Liver (tissue), 9 donors: Measurements from ENCODE around the gene EML6. TPM values are rescaled to one million over a fixed set of nuclear protein-coding genes. Genes with fewer than 3 reads are reported as not detected.

Experiments used
- DNase-seq: peaks from one replicate; pipeline ENCODE4 v3.0.0-alpha.2; 2017; ENCODE audit warnings: low spot score
- H3K27ac ChIP-seq, 2 donors: one replicate each; pipeline ENCODE4 v1.7.0; 2013; ENCODE audit warnings: inconsistent platforms in 2 of 2, low read length in 2 of 2, control low read depth in 1 of 2, low read depth in 1 of 2, mild to moderate bottlenecking in 1 of 2
- H3K27me3 ChIP-seq, 4 donors: one replicate each; pipeline versions ENCODE4 v1.6.1 to v1.7.0; 2013; ENCODE audit warnings: low read length in 3 of 4, inconsistent platforms in 1 of 4, mild to moderate bottlenecking in 1 of 4, moderate library complexity in 1 of 4; ENCODE audit not compliant: control insufficient read depth in 4 of 4, insufficient read depth in 4 of 4
- H3K36me3 ChIP-seq, 4 donors: one replicate each; pipeline versions ENCODE4 v1.6.1 to v1.7.0; 2013; ENCODE audit warnings: low read length in 3 of 4, mild to moderate bottlenecking in 3 of 4, low read depth in 1 of 4, moderate library complexity in 1 of 4; ENCODE audit not compliant: control insufficient read depth in 4 of 4, insufficient read depth in 3 of 4
- H3K4me1 ChIP-seq, 4 donors: one replicate each; pipeline versions ENCODE4 v1.6.1 to v1.7.0; 2013; ENCODE audit warnings: low read length in 3 of 4, mild to moderate bottlenecking in 3 of 4, moderate library complexity in 1 of 4; ENCODE audit not compliant: control insufficient read depth in 4 of 4, insufficient read depth in 4 of 4
- H3K4me3 ChIP-seq, 3 donors: one replicate each; pipeline versions ENCODE4 v1.6.1 to v1.7.0; 2013; ENCODE audit warnings: low read length in 3 of 3, control low read depth in 1 of 3, low read depth in 1 of 3, mild to moderate bottlenecking in 1 of 3
- H3K9ac ChIP-seq, 2 donors: one replicate each; pipeline ENCODE4 v1.7.0; 2013; ENCODE audit warnings: low read length in 2 of 2, mild to moderate bottlenecking in 2 of 2, moderate library complexity in 2 of 2, control low read depth in 1 of 2, low read depth in 1 of 2
- H3K9me3 ChIP-seq, 4 donors: one replicate each; pipeline versions ENCODE4 v1.6.1 to v1.7.0; 2013; ENCODE audit warnings: low read length in 3 of 4; ENCODE audit not compliant: control insufficient read depth in 4 of 4
- FOXA1 ChIP-seq: IDR thresholded peaks from 2 replicates; pipeline ENCODE4 v1.6.1; 2016; ENCODE audit warnings: antibody characterized with exemption
- FOXA2 ChIP-seq: IDR thresholded peaks from 2 replicates; pipeline ENCODE4 v1.6.1; 2016; ENCODE audit warnings: antibody characterized with exemption
- GABPA ChIP-seq, 2 donors: IDR thresholded peaks in 1 of 2; conservative IDR thresholded peaks in 1 of 2; 2 replicates each; pipeline ENCODE4 v1.6.1; 2016; ENCODE audit warnings: antibody characterized with exemption in 2 of 2, mild to moderate bottlenecking in 1 of 2, moderate library complexity in 1 of 2
- HNF4G ChIP-seq: IDR thresholded peaks from 2 replicates; pipeline ENCODE4 v1.6.1; 2016; ENCODE audit warnings: antibody characterized with exemption
- JUND ChIP-seq, 2 donors: IDR thresholded peaks; 2 replicates each; pipeline ENCODE4 v1.6.1; 2016; ENCODE audit warnings: antibody characterized with exemption in 2 of 2
- RAD21 ChIP-seq, 2 donors: IDR thresholded peaks; 2 replicates each; pipeline ENCODE4 v1.6.1; 2016; ENCODE audit warnings: antibody characterized with exemption in 2 of 2, mild to moderate bottlenecking in 2 of 2
- SP1 ChIP-seq: IDR thresholded peaks from 2 replicates; pipeline ENCODE4 v1.6.1; 2018; ENCODE audit warnings: antibody characterized with exemption, mild to moderate bottlenecking
- TAF1 ChIP-seq: conservative IDR thresholded peaks from 2 replicates; pipeline ENCODE4 v1.6.1; 2016; ENCODE audit warnings: antibody characterized with exemption, mild to moderate bottlenecking
- YY1 ChIP-seq: IDR thresholded peaks from 2 replicates; pipeline ENCODE4 v1.6.1; 2016; ENCODE audit warnings: antibody characterized with exemption, mild to moderate bottlenecking
- WGBS: extraction: QIAGEN DNeasy Blood & Tissue Kit; methylation state at CpG from one replicate; pipeline ENCODE4 v1.1.7; 2013; 5-methylcytosine and 5-hydroxymethylcytosine counted together
- polyA plus RNA-seq, 2 donors: library from polyadenylated mRNA; stranded (reverse) in 1 of 2; unstranded in 1 of 2; fragments of 200-250 nt in 1 of 2; fragments of >200 nt in 1 of 2; fragmentation: Nextera tagmentation in 1 of 2; extraction: Ambion mirVana in 1 of 2; gene quantifications; one replicate each; pipeline versions ENCODE4 v1.2.1 to v1.2.3, GENCODE V29; 2013 to 2015
- total RNA-seq, 2 donors: library from RNA; depleted of rRNA; stranded (reverse); fragments of >200 nt; gene quantifications; one replicate each; pipeline ENCODE4 v1.2.3, GENCODE V29; 2014
- TF ChIP-seq, protein P1 (sequence below): IDR thresholded peaks from 2 replicates; pipeline ENCODE4 v1.6.1; 2016; ENCODE audit warnings: antibody characterized with exemption
- TF ChIP-seq, protein P2 (sequence below): IDR thresholded peaks from 2 replicates; pipeline ENCODE4 v1.6.1; 2016; ENCODE audit warnings: antibody characterized with exemption, mild to moderate bottlenecking
- TF ChIP-seq, protein P3 (sequence below): IDR thresholded peaks from 2 replicates; pipeline ENCODE4 v1.6.1; 2016; ENCODE audit warnings: antibody characterized with exemption
- TF ChIP-seq, protein P4 (sequence below): fragments of 150-350 bp; IDR thresholded peaks from 2 replicates; pipeline ENCODE4 v1.5.1; 2017; ENCODE audit warnings: improper control_type of control experiment, low read depth, low read length; ENCODE audit not compliant: missing input control
- donor health status: healthy.
- donor health status: healthy.
- donor health status: healthy.
- donor health status: healthy.
- donor health status: healthy.

The EML6 gene
- total and polyA plus RNA-seq, 4 donors: 0.33 to 3.0 (median 1.4) TPM

DNA sequence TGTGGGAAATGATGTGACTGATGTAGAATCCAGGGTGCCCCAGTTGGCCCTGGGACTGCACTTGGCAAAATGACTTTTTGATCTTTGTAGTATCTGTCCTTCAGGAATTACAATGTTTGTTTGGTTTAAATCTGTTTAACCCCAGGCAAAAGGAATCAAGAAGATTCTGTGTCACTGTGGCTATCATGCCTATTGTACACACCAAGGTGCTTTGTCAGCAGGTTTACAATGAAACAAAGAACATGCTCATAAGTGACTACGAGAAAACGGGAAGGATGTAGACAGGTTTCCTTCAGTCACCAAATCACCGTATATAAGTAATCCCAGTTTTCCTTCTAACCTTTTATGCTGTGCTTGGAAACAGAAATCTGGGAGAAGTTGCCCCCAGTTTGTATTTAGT lies 217.3 kb downstream of the EML6 start:
- H3K27me3 ChIP-seq: no peaks in the 10 kb centered on the region
- WGBS: 56% methylated on average over 3 of the region's 3 CpGs
- H3K9ac ChIP-seq: no peak overlapping the region
- H3K4me3 ChIP-seq: no peak overlapping the region
- no peaks in the 10 kb centered on the region for H3K4me1 ChIP-seq
- H3K27ac ChIP-seq: no peak overlapping the region
- H3K9me3 ChIP-seq: peaks cover 0 to 4% (median 0%) of the 10 kb centered on the region in 4 donors
- TF ChIP-seq TAF1: no peak
- no peak for TF ChIP-seq HNF4G
- TF ChIP-seq RAD21 (IDR thresholded peaks at IDR 0.05): no peak
- no peak for DNase-seq
- no peaks in the 10 kb centered on the region for H3K36me3 ChIP-seq

DNA sequence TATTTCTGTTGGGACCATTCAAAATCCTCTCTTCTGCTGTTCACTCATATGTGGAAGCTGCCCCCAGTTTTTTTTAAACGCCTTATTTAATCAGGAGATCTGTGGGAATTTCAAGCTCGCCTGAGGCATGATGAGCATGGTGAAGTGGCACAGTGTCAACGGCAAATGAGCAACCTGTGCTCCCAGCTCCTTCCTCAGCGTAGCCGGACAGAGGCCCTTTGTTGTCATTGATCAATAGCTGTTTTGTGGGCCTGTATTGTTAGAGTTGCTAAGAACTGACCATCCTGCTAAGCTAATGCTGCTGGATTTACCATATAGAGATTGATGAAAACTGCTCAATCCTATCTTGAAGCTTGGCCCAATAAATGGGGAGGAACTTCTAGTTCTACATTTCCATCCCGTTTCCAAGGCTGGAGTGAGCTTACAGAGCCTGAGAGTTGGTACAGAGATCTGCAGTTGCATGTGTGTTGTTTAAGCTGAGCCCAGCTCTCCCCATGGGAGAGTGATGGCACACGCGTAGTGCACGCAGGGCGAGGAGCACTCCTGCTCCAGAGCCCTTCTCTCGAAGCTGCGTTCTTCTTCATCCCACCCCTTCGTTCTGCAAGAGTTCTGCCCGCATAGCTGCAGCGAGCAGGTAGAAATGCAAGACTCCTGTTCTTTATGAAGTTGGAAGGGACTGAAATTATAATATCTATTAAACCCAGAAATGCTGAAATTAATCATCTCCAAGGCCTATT lies 218.0 kb downstream of the EML6 start:
- H3K4me1 ChIP-seq: peaks cover 0 to 2% (median 0%) of the 10 kb centered on the region in 4 donors
- DNase-seq: no peak
- H3K27ac ChIP-seq: no peak overlapping the region
- H3K36me3 ChIP-seq: no peaks in the 10 kb centered on the region
- 93% methylated on average over 15 of the region's 15 CpGs for WGBS
- TF ChIP-seq SP1 (no peak), TAF1 (no peak), JUND (IDR thresholded peaks at IDR 0.05) (no peak), FOXA1 (no peak), HNF4G (no peak), GABPA (IDR thresholded peaks at IDR 0.05 in 1 of 2, conservative IDR thresholded peaks at IDR 0.05 in 1 of 2) (no peak), FOXA2 (no peak), YY1 (no peak)
- TF ChIP-seq, protein P1, sequence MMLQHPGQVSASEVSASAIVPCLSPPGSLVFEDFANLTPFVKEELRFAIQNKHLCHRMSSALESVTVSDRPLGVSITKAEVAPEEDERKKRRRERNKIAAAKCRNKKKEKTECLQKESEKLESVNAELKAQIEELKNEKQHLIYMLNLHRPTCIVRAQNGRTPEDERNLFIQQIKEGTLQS: no peak
- TF ChIP-seq, protein P2, sequence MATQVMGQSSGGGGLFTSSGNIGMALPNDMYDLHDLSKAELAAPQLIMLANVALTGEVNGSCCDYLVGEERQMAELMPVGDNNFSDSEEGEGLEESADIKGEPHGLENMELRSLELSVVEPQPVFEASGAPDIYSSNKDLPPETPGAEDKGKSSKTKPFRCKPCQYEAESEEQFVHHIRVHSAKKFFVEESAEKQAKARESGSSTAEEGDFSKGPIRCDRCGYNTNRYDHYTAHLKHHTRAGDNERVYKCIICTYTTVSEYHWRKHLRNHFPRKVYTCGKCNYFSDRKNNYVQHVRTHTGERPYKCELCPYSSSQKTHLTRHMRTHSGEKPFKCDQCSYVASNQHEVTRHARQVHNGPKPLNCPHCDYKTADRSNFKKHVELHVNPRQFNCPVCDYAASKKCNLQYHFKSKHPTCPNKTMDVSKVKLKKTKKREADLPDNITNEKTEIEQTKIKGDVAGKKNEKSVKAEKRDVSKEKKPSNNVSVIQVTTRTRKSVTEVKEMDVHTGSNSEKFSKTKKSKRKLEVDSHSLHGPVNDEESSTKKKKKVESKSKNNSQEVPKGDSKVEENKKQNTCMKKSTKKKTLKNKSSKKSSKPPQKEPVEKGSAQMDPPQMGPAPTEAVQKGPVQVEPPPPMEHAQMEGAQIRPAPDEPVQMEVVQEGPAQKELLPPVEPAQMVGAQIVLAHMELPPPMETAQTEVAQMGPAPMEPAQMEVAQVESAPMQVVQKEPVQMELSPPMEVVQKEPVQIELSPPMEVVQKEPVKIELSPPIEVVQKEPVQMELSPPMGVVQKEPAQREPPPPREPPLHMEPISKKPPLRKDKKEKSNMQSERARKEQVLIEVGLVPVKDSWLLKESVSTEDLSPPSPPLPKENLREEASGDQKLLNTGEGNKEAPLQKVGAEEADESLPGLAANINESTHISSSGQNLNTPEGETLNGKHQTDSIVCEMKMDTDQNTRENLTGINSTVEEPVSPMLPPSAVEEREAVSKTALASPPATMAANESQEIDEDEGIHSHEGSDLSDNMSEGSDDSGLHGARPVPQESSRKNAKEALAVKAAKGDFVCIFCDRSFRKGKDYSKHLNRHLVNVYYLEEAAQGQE: no peak
- TF ChIP-seq, protein P3, sequence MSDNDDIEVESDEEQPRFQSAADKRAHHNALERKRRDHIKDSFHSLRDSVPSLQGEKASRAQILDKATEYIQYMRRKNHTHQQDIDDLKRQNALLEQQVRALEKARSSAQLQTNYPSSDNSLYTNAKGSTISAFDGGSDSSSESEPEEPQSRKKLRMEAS: no peak
- TF ChIP-seq, protein P4, sequence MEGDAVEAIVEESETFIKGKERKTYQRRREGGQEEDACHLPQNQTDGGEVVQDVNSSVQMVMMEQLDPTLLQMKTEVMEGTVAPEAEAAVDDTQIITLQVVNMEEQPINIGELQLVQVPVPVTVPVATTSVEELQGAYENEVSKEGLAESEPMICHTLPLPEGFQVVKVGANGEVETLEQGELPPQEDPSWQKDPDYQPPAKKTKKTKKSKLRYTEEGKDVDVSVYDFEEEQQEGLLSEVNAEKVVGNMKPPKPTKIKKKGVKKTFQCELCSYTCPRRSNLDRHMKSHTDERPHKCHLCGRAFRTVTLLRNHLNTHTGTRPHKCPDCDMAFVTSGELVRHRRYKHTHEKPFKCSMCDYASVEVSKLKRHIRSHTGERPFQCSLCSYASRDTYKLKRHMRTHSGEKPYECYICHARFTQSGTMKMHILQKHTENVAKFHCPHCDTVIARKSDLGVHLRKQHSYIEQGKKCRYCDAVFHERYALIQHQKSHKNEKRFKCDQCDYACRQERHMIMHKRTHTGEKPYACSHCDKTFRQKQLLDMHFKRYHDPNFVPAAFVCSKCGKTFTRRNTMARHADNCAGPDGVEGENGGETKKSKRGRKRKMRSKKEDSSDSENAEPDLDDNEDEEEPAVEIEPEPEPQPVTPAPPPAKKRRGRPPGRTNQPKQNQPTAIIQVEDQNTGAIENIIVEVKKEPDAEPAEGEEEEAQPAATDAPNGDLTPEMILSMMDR: no peak
- H3K9me3 ChIP-seq: peaks cover 0 to 4% (median 0%) of the 10 kb centered on the region in 4 donors
- H3K9ac ChIP-seq: no peak overlapping the region
- H3K4me3 ChIP-seq: no peak overlapping the region
- H3K27me3 ChIP-seq: no peaks in the 10 kb centered on the region
